Measurements from ENCODE around the gene FBN1. TPM values are rescaled to one million over a fixed set of nuclear protein-coding genes. Genes with fewer than 3 reads are reported as not detected.

Gene FBN1
- total RNA-seq = 39.4 TPM
- long read RNA-seq, full-length matches to known transcripts = 2 of 18 reads
- long read RNA-seq, partial matches to known transcripts = 15 of 18 reads
- long read RNA-seq, other reads (novel, unspliced or antisense) = 1 of 18 reads

DNA sequence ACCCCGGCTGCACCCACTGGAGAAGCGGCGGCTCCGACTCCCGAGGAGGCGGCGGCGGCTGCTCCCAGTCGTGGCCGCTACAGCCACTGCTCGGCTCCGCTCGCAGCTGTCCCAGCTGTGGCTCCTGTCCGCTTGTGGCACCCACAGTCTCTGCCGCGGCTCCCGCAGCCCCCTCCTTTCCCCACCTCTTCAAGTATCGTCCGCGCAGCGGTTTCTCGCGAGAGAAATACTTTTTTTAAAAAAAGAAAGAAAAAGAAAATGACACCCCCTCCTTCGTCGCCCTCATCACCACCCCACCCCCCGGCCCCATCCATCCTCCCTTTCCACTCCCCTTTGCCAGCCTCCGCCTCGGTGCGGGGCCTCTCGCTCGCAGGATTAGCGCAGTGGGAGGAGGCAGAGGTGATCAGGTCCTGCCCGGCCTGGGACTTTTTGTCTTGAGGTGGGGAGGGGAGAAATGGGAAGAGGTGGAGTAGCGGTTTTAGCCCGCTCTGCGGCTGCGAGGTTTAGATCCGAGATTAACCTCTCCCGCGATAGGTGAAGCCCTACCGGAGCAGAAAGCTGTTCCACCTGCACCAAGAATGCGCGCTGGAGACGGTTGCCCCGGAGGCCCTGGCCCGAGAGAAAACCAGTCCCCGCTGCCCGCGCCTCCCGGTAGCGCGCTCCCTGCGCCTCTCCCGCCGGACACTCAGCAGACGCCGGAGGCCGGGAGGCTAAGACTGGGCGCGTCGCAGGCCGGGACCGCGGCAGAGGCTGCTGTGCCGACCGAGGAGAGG lies at the start of gene FBN1:
Gene FBN1, minus strand, starts transcription at position 152 of the 773 bp plus-strand sequence. CDS start 940 bp downstream, outside the sequence.
- DNase-seq = peak; percentile 80
- intact Hi-C loops (cut with DNase I) = loop anchor here (10.0 kb wide), 2 partner anchors 121 to 281 kb away; no protein-coding TSS in a partner anchor
- peak; percentile 84 for ATAC-seq (ENCODE audit: poor library complexity)

GRCh38 chr15:48693484-48693883 lies 48.0 kb upstream of the FBN1 start:
- DNase-seq = no peak
- intact Hi-C loops (cut with DNase I) = no loop called here
- peak; percentile 55 for ATAC-seq (ENCODE audit: poor library complexity)

GRCh38 chr15:48688493-48688892 lies 43.0 kb upstream of the FBN1 start:
- intact Hi-C loops (cut with DNase I) = no loop called here
- DNase-seq = no peak
- no peak for ATAC-seq (ENCODE audit: poor library complexity)

- intact Hi-C loops (cut with DNase I) = no loop called here
- ATAC-seq (ENCODE audit: poor library complexity) (no peak), DNase-seq (no peak)
Measured at GRCh38 chr15:48683991-48684765, 38.7 kb upstream of the FBN1 start.

DNA sequence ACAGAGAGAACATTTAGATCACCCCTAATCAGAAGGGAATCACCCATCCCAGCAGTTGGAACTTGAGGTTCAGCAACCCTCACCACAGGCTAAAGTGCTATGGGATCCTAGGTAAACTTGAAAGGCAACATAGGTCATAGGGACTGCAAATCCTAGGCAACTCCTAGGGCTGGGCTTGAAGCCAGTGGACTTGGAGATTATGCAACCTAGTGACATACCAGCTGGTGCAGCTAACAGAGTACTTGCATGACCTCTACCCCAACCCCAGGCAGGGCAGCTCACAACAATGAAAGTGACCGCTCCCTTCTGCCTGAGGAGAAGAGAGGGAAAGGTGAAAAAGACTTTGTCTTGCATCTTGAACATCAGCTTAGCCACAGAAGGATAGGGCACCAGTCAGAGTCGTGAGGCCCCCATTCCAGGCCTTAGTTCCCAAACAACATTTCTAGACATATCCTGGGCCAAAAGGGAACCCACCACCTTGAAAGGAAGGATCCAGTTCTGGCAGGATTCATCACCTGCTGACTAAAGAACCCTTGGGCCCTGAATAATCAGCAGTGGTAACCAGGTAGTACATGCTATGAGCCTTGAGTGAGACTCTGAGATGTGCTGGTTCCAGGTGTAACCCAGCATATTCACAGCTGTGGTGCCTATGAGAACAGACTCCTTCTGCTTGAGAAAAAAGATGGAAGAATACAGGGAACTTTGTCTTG lies 37.6 kb upstream of the FBN1 start:
- DNase-seq (peak; percentile 74), ATAC-seq (ENCODE audit: poor library complexity) (peak; percentile 95)
- intact Hi-C loops (cut with DNase I) = no loop called here

DNA sequence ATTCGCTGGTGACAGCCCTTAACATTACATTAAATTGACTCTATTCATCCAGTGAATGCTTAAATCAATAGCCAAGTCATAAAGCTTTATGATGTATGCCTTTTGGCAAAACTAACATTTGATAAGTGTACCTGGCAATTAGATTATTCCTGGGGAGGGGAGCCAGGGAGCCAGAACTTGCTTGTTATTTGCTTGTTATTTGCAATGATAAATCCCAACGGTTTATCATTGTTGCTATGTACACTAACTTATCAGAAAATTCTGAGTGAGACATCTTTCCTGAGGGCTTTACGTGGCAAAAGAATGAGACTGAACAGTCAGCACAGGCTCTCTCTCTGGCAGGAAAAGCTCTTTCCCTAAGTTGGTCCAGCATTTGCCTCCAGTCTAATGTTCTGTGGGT lies 35.8 kb upstream of the FBN1 start:
- intact Hi-C loops (cut with DNase I) = no loop called here
- no peak for DNase-seq
- no peak for ATAC-seq (ENCODE audit: poor library complexity)

DNA sequence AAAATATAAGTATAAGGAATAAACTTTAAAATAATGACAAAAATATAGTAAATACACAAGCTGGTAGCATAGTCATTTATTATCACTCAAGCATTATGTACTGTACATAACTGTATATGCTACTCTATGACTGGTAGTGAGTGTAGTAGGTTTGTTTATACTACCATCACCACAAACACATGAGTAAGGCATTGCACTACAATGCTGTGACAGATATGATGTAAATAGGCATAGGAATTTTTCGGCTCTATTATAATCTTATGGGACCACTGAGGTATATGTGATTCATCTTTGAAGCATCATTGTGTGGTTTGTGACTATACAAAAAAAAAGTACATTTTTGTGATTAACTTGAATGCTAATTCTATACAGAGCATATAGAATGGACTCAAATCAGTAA lies 35.3 kb upstream of the FBN1 start:
- ATAC-seq (ENCODE audit: poor library complexity) (no peak), DNase-seq (no peak)
- intact Hi-C loops (cut with DNase I) = no loop called here

- DNase-seq = no peak
- no peak for ATAC-seq (ENCODE audit: poor library complexity)
- intact Hi-C loops (cut with DNase I) = no loop called here
Measured at GRCh38 chr15:48679952-48680351, 34.4 kb upstream of the FBN1 start.

DNA sequence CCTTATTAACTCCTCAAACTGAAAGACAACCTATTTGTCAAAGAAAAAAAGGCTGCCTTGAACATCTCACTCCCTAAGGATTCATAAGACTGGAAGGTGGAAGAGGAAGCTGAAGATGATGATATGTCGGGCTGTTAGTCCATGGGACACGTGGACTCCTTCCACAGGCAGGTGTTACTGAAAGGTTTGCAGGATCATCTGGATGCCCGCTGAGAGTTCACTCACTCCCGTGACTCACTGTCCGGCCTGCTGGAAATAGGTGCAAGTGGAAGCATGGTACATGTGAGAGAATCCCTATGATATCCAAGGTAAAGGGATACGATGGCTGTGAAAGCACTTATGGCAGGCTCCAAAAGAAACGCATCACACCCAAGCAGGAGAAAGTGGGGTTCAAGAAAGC lies 33.3 kb upstream of the FBN1 start:
- no peak for DNase-seq
- ATAC-seq (ENCODE audit: poor library complexity) = no peak
- intact Hi-C loops (cut with DNase I) = no loop called here

- intact Hi-C loops (cut with DNase I) = no loop called here
- ATAC-seq (ENCODE audit: poor library complexity) (no peak), DNase-seq (no peak)
Measured at GRCh38 chr15:48677821-48678220, 32.3 kb upstream of the FBN1 start.

DNA sequence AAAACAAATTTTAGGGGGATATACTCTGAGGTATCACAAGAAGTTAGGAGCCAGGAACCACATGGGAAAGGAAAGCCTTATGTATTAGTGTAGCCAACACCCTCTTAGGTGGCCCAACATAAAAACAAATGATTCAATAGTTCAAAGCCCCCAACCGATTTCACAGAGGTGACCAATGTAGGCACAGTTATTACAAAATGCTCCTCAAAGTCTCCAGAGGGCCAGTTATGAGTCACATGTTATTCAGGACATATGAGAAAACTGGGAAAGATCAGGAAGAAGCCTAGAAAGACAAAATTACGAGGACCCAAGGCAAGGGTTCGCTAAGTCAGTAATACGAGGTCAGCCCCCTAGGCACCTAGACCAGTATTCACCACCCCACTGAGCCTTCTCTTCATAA lies 29.9 kb upstream of the FBN1 start:
- ATAC-seq (ENCODE audit: poor library complexity) = no peak
- intact Hi-C loops (cut with DNase I) = no loop called here
- DNase-seq = no peak

DNA sequence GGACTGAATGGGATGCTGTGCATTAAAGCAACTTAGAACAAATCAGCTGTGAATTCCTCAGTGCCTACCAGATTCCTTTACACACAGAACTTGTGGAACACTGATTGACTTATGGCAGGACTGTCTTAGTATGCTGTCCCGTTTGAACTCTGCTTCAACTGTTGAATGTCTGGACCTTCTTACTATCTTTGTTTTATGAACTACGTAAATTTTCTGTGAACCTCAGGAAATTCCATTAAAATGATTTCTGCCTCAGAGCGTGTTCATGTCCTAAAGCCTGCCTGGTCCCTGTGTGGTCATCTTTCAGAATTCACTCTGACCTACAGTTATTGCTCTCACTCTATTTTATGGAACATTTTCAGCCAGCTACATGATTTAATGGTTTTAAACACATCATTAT lies 29.4 kb upstream of the FBN1 start:
- ATAC-seq (ENCODE audit: poor library complexity) = no peak
- DNase-seq = no peak
- intact Hi-C loops (cut with DNase I) = no loop called here

GRCh38 chr15:48672206-48672605 lies 26.7 kb upstream of the FBN1 start:
- no peak for ATAC-seq (ENCODE audit: poor library complexity)
- intact Hi-C loops (cut with DNase I) = no loop called here
- no peak for DNase-seq

- DNase-seq (peak; percentile 76), ATAC-seq (ENCODE audit: poor library complexity) (peak; percentile 91)
- intact Hi-C loops (cut with DNase I) = no loop called here
Measured at GRCh38 chr15:48671103-48672022, 25.9 kb upstream of the FBN1 start.

- intact Hi-C loops (cut with DNase I) = no loop called here
- ATAC-seq (ENCODE audit: poor library complexity) (no peak), DNase-seq (no peak)
Measured at GRCh38 chr15:48667701-48668100, 22.2 kb upstream of the FBN1 start.

DNA sequence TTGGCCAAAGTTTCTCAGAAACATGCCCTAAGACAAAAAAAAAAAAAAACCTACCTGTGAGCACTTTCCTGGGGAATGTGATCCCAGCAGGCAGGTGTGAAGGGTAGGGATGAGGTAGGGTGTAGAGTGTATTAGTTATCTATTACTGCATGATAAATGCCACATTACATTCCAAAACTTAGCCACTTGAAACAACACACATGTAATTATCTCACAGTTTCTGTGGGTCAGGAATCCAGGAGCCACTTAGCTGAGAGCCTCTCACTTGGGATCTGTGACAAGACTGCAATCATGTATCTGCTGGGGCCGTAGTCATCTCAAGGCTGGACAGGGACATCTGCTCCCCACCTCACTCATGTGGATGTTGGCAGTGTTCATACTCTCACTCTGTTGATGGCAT lies 18.9 kb upstream of the FBN1 start:
- no peak for ATAC-seq (ENCODE audit: poor library complexity)
- DNase-seq = no peak
- intact Hi-C loops (cut with DNase I) = no loop called here

DNA sequence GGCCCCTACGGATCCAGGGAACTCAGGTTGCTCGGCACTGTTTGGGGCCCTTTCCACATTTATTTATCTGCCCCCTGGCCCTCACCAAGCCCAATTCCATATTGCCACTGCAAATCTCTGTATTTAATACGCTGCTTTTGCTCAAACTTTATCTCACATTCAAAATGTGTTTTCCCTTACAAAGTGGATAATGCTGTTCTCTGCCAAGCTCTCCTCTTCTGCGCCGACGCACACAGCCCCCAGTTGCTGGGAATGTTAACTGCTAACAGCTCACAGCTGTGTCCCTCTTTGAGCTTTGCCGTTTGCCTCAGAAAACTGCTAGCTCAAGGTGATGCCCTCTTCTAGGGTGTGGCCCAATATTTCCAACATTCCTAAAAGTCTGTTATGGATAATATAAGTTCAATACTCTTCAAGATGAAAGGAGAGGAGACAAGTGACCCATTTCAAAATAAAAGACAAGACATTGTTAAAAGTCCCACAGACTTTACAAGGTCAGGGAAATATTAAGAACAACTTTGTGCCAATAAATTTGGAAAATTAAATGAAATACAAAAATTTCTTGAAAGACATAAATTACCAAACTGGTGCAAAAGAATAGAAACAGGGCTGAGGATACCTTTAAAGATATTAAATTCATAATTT lies 12.6 kb upstream of the FBN1 start:
- ATAC-seq (ENCODE audit: poor library complexity) (peak; percentile 52), DNase-seq (peak; percentile 61)
- intact Hi-C loops (cut with DNase I) = loop anchor here (10.0 kb wide), 1 partner anchor 67 kb away; no protein-coding TSS in a partner anchor

DNA sequence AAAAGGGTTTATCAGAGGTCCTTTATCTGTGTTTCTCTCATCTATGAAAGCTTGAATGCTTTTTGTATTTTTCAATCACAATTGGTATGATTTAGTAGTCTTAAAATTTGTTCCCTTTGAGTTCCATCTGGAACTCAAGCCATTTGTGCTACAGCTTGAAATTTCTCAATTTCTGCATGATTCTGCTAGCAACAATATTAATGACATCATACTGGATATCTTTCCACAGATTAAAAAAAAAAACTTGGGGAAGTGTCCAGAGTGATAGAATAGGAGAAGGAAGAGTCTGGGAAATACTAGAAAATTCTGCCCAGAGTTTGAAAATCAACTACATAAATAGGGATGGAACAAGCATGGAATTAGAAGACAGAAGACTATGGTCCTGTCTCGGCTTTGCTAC lies 9.3 kb upstream of the FBN1 start:
- no peak for DNase-seq
- intact Hi-C loops (cut with DNase I) = loop anchor here (10.0 kb wide), 1 partner anchor 70 kb away; no protein-coding TSS in a partner anchor
- peak; percentile 57 for ATAC-seq (ENCODE audit: poor library complexity)

Measured in Right ventricle myocardium superior (tissue), 1 donor.